ENCODE measurements around the gene DPYD. TPM values are rescaled to one million over a fixed set of nuclear protein-coding genes. Genes with fewer than 3 reads are reported as not detected.

DPYD gene
- total and polyA plus RNA-seq, 9 of the 15 experiments (the other 6 are each of a cell fraction or from before 2014, with no cell fraction given) = 0.03 to 0.25 (median 0.08) TPM; not detected in 2

DNA sequence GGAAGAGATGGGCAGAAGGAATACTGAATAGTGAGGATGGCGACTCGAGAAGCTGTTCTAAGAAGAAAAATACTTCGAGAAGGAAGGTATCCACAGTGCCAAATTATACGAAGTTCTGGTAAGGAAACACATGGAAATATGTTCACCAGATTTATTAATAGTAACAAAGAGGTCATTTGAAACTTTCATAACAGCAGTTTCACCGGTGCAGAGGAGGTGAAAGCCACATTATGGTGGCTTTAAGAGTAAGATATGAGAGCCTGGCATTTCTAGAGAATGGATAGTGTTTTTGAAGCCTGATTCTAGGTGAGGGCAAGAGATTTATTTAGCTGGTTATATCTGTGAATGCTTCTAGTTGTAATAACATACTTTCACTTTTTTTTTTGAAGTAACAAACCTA is 56.2 kb downstream of the DPYD start (continued):
- TF ChIP-seq, protein P1, sequence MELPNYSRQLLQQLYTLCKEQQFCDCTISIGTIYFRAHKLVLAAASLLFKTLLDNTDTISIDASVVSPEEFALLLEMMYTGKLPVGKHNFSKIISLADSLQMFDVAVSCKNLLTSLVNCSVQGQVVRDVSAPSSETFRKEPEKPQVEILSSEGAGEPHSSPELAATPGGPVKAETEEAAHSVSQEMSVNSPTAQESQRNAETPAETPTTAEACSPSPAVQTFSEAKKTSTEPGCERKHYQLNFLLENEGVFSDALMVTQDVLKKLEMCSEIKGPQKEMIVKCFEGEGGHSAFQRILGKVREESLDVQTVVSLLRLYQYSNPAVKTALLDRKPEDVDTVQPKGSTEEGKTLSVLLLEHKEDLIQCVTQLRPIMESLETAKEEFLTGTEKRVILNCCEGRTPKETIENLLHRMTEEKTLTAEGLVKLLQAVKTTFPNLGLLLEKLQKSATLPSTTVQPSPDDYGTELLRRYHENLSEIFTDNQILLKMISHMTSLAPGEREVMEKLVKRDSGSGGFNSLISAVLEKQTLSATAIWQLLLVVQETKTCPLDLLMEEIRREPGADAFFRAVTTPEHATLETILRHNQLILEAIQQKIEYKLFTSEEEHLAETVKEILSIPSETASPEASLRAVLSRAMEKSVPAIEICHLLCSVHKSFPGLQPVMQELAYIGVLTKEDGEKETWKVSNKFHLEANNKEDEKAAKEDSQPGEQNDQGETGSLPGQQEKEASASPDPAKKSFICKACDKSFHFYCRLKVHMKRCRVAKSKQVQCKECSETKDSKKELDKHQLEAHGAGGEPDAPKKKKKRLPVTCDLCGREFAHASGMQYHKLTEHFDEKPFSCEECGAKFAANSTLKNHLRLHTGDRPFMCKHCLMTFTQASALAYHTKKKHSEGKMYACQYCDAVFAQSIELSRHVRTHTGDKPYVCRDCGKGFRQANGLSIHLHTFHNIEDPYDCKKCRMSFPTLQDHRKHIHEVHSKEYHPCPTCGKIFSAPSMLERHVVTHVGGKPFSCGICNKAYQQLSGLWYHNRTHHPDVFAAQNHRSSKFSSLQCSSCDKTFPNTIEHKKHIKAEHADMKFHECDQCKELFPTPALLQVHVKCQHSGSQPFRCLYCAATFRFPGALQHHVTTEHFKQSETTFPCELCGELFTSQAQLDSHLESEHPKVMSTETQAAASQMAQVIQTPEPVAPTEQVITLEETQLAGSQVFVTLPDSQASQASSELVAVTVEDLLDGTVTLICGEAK (IDR thresholded peaks at IDR 0.05) = no peak
- TF ChIP-seq, protein P1 (CRISPR knock-in tag; IDR thresholded peaks at IDR 0.05) = no peak
- TF ChIP-seq NCOA2 (IDR thresholded peaks at IDR 0.05; ENCODE audit: partially characterized antibody in 2 of 2) (no peak), ZNF764 (CRISPR knock-in tag; IDR thresholded peaks at IDR 0.05; ENCODE audit: low read depth) (no peak), ZFPM2 (CRISPR knock-in tag; IDR thresholded peaks at IDR 0.05) (no peak), FOXJ2 (tag; IDR thresholded peaks at IDR 0.05) (no peak), ZNF3 (CRISPR knock-in tag; IDR thresholded peaks at IDR 0.05) (no peak), NR3C1 (CRISPR knock-in tag; IDR thresholded peaks at IDR 0.05) (no peak), MYC (IDR thresholded peaks at IDR 0.05; ENCODE audit: low read depth, low read length) (no peak), MYC (CRISPR knock-in tag; IDR thresholded peaks at IDR 0.05; ENCODE audit: borderline replicate concordance, low read depth) (no peak), IFI16 (CRISPR knock-in tag; IDR thresholded peaks at IDR 0.05) (no peak)
